ENCODE results near the gene AP3B1.
"Not testable (repeated sequence)": the region's sequence is repeated elsewhere in the genome, so short reads cannot be mapped to it uniquely, and the experiment has no call there.

Gene AP3B1

GRCh38 chr5:78060421-78060820, 234.1 kb downstream of the AP3B1 start:
- DNase-seq = no peak

GRCh38 chr5:78058625-78059024, 235.9 kb downstream of the AP3B1 start:
- no peak for DNase-seq

GRCh38 chr5:78056901-78057514, 237.5 kb downstream of the AP3B1 start:
- DNase-seq = no peak

GRCh38 chr5:78056053-78056452, 238.4 kb downstream of the AP3B1 start:
- DNase-seq = no peak

GRCh38 chr5:78050888-78051287, 243.6 kb downstream of the AP3B1 start:
- no peak for DNase-seq

- not testable (repeated sequence) for DNase-seq
Measured at GRCh38 chr5:78046823-78047222, 247.7 kb downstream of the AP3B1 start.

GRCh38 chr5:78046006-78046405, 248.5 kb downstream of the AP3B1 start:
- DNase-seq = no peak

GRCh38 chr5:78041805-78042204, 252.7 kb downstream of the AP3B1 start:
- DNase-seq = no peak

GRCh38 chr5:78025540-78025939, 269.0 kb downstream of the AP3B1 start:
- no peak for DNase-seq

- no peak for DNase-seq
Measured at GRCh38 chr5:78019744-78020143, 274.8 kb downstream of the AP3B1 start.

GRCh38 chr5:78016863-78017529, 277.5 kb downstream of the AP3B1 start:
- DNase-seq = no peak

GRCh38 chr5:78009937-78010527, 284.5 kb downstream of the AP3B1 start:
- no peak for DNase-seq

- DNase-seq = peak; percentile 1
Measured at GRCh38 chr5:78008356-78008967, 286.0 kb downstream of the AP3B1 start.

GRCh38 chr5:78007233-78007632, 287.3 kb downstream of the AP3B1 start:
- no peak for DNase-seq

GRCh38 chr5:78006449-78006848, 288.0 kb downstream of the AP3B1 start:
- DNase-seq = no peak

- no peak for DNase-seq
Measured at GRCh38 chr5:78005021-78005785, 289.3 kb downstream of the AP3B1 start.

- no peak for DNase-seq
Measured at GRCh38 chr5:78004559-78004958, 289.9 kb downstream of the AP3B1 start.

- no peak for DNase-seq
Measured at GRCh38 chr5:78003919-78004318, 290.6 kb downstream of the AP3B1 start.

GRCh38 chr5:78003450-78003849, 291.0 kb downstream of the AP3B1 start:
- no peak for DNase-seq

GRCh38 chr5:78002690-78003089, 291.8 kb downstream of the AP3B1 start:
- no peak for DNase-seq

GRCh38 chr5:78001197-78001596, 293.3 kb downstream of the AP3B1 start:
- DNase-seq = no peak

GRCh38 chr5:78000191-78000590, 294.3 kb downstream of the AP3B1 start:
- no peak for DNase-seq

- no peak for DNase-seq
Measured at GRCh38 chr5:77999399-77999798, 295.1 kb downstream of the AP3B1 start.

Measured in CD4-positive, alpha-beta T cell treated with Interleukin-17A for 1 hour (primary cell).